GM23248 (cell line): Measurements from ENCODE around the gene IL1RAPL2. TPM values are rescaled to one million over a fixed set of nuclear protein-coding genes. Genes with fewer than 3 reads are reported as not detected.

Source experiments
- DNase-seq: peaks from one replicate; pipeline ENCODE4 v3.0.0-alpha.2; 2015
- H2AFZ ChIP-seq: fragments of 200-600 bp; sonication (generic); 2 replicates; pipeline ENCODE4 v1.6.1; 2016; ENCODE audit warnings: antibody characterized with exemption
- H3F3A ChIP-seq: fragments of 200-600 bp; sonication (generic); 2 replicates; pipeline ENCODE4 v1.6.1; 2016; ENCODE audit warnings: mild to moderate bottlenecking, antibody characterized with exemption, mixed run types; ENCODE audit not compliant: insufficient read depth
- H3K27ac ChIP-seq: fragments of 200-600 bp; sonication (generic); 2 replicates; pipeline ENCODE4 v1.5.1; 2016; ENCODE audit warnings: mild to moderate bottlenecking
- H3K27me3 ChIP-seq: fragments of 200-600 bp; sonication (generic); replicated peaks from 2 replicates; pipeline ENCODE4 v1.6.1; 2016; ENCODE audit warnings: mild to moderate bottlenecking; ENCODE audit not compliant: insufficient read depth
- H3K36me3 ChIP-seq: fragments of 200-600 bp; sonication (generic); 2 replicates; pipeline ENCODE4 v1.6.1; 2016; ENCODE audit warnings: low read depth, mild to moderate bottlenecking
- H3K4me1 ChIP-seq: fragments of 200-600 bp; sonication (generic); 2 replicates; pipeline ENCODE4 v1.6.1; 2016; ENCODE audit warnings: mild to moderate bottlenecking; ENCODE audit not compliant: insufficient read depth
- H3K4me2 ChIP-seq: fragments of 200-600 bp; sonication (generic); one replicate; pipeline ENCODE4 v1.6.1; 2016; ENCODE audit warnings: mild to moderate bottlenecking; ENCODE audit not compliant: unreplicated experiment
- H3K4me3 ChIP-seq: fragments of 200-600 bp; sonication (generic); 2 replicates; pipeline ENCODE4 v1.5.1; 2016; ENCODE audit warnings: mild to moderate bottlenecking
- H3K79me2 ChIP-seq: fragments of 200-600 bp; sonication (generic); 2 replicates; pipeline ENCODE4 v1.6.1; 2016; ENCODE audit warnings: mild to moderate bottlenecking; ENCODE audit not compliant: insufficient read depth
- H3K9ac ChIP-seq: fragments of 200-600 bp; sonication (generic); 2 replicates; pipeline ENCODE4 v1.6.1; 2016; ENCODE audit warnings: mild to moderate bottlenecking
- H3K9me2 ChIP-seq: fragments of 200-600 bp; sonication (generic); 2 replicates; pipeline ENCODE4 v1.6.1; 2016; ENCODE audit warnings: mixed run types, mild to moderate bottlenecking, moderate library complexity; ENCODE audit not compliant: insufficient read depth
- H3K9me3 ChIP-seq: fragments of 200-600 bp; sonication (generic); one replicate; pipeline ENCODE4 v1.6.1; 2017; ENCODE audit warnings: low read depth
- H4K20me1 ChIP-seq: fragments of 200-600 bp; sonication (generic); 2 replicates; pipeline ENCODE4 v1.6.0; 2016; ENCODE audit not compliant: insufficient read depth
- EZH2 ChIP-seq: fragments of 200-600 bp; sonication (generic); IDR thresholded peaks from 2 replicates; pipeline ENCODE4 v1.6.1; 2018; ENCODE audit warnings: antibody characterized with exemption, mild to moderate bottlenecking; ENCODE audit not compliant: insufficient read depth, poor library complexity, severe bottlenecking
- EZH2phosphoT487 ChIP-seq: fragments of 200-600 bp; sonication (generic); IDR thresholded peaks from 2 replicates; pipeline ENCODE4 v1.6.1; 2018; ENCODE audit warnings: antibody characterized with exemption, moderate library complexity, mild to moderate bottlenecking, low read depth; ENCODE audit not compliant: insufficient read depth
- WGBS, 2 experiments: methylation state at CpG; one replicate each; pipeline ENCODE4 v1.1.6; 2015 to 2017; ENCODE audit warnings: low lambda C conversion rate in 2 of 2, low coverage in 1 of 2; ENCODE audit errors: missing lambda C conversion rate in 2 of 2; 5-methylcytosine and 5-hydroxymethylcytosine counted together
- in situ Hi-C: fragments of 300-500 bp; cut with MboI; formaldehyde crosslinking; loops from 2 replicates; pipeline ENCODE4 v1.15.0; 2020
- polyA plus RNA-seq: library from polyadenylated mRNA; unstranded; fragments of >200 nt; fragmentation: Nextera tagmentation; extraction: Ambion mirVana; gene quantifications from 2 replicates; pipeline ENCODE4 v1.2.1, GENCODE V29; 2016
- total RNA-seq: library from RNA; depleted of rRNA; stranded (reverse); fragments of >200 nt; shearing (Covaris generic); gene quantifications from 2 replicates; pipeline ENCODE4 v1.2.3, GENCODE V29; 2014

Gene IL1RAPL2
- total and polyA plus RNA-seq, 2 experiments from 2014 or later = not detected

GRCh38 chrX:105219454-105220401 is 653.7 kb downstream of the IL1RAPL2 start:
- no peak overlapping the region for H3K4me2 ChIP-seq
- in situ Hi-C loops = no loop called here
- H3K27ac ChIP-seq = no peak overlapping the region
- H3F3A ChIP-seq = no peaks in the 10 kb centered on the region
- H3K36me3 ChIP-seq = no peaks in the 10 kb centered on the region
- no peaks in the 10 kb centered on the region for H4K20me1 ChIP-seq
- H3K9me3 ChIP-seq = no peaks in the 10 kb centered on the region
- no peak for TF ChIP-seq EZH2phosphoT487
- no peak for TF ChIP-seq EZH2
- H3K4me1 ChIP-seq = no peaks in the 10 kb centered on the region
- no peaks in the 10 kb centered on the region for H3K79me2 ChIP-seq
- 47 to 55% methylated on average over 3 to 22 of the region's 26 CpGs for WGBS, 2 experiments
- no peaks in the 10 kb centered on the region for H3K27me3 ChIP-seq
- H3K9ac ChIP-seq = no peak overlapping the region
- H2AFZ ChIP-seq = no peak overlapping the region
- no peak for DNase-seq
- no peak overlapping the region for H3K4me3 ChIP-seq
- no peaks in the 10 kb centered on the region for H3K9me2 ChIP-seq

GRCh38 chrX:105220636-105221035 is 654.6 kb downstream of the IL1RAPL2 start, which contains the start of gene TEX13A:
TSS of gene TEX13A (minus strand) at chrX:105220694. CDS start at chrX:105220397, 297 bp downstream.
- no peaks in the 10 kb centered on the region for H3K4me1 ChIP-seq
- H3K4me2 ChIP-seq = no peak within 1 kb of the TSS
- in situ Hi-C loops = no loop called here
- 37 to 55% methylated on average over 6 to 7 of the region's 7 CpGs for WGBS, 2 experiments
- H3K79me2 ChIP-seq = no peaks in the 10 kb centered on the region
- no peaks in the 10 kb centered on the region for H4K20me1 ChIP-seq
- no peaks in the 10 kb centered on the region for H3K36me3 ChIP-seq
- TF ChIP-seq EZH2phosphoT487 (no peak), EZH2 (no peak)
- H3K9ac ChIP-seq = no peak within 1 kb of the TSS
- no peak for DNase-seq
- no peaks in the 10 kb centered on the region for H3K9me2 ChIP-seq
- no peaks in the 10 kb centered on the region for H3K27me3 ChIP-seq
- no peaks in the 10 kb centered on the region for H3F3A ChIP-seq
- no peak within 1 kb of the TSS for H3K27ac ChIP-seq
- H3K4me3 ChIP-seq = no peak within 1 kb of the TSS
- no peaks in the 10 kb centered on the region for H3K9me3 ChIP-seq
- no peak within 1 kb of the TSS for H2AFZ ChIP-seq

GRCh38 chrX:105221374-105221773 is 655.4 kb downstream of the IL1RAPL2 start:
- Histone ChIP-seq H3K27ac (no peak overlapping the region), H3K9ac (no peak overlapping the region), H4K20me1 (no peaks in the 10 kb centered on the region), H3K27me3 (no peaks in the 10 kb centered on the region), H3K9me2 (no peaks in the 10 kb centered on the region), H3K4me1 (no peaks in the 10 kb centered on the region), H3F3A (no peaks in the 10 kb centered on the region), H3K4me2 (no peak overlapping the region), H3K79me2 (no peaks in the 10 kb centered on the region), H3K9me3 (no peaks in the 10 kb centered on the region), H2AFZ (no peak overlapping the region), H3K36me3 (no peaks in the 10 kb centered on the region), H3K4me3 (no peak overlapping the region)
- DNase-seq = no peak
- TF ChIP-seq EZH2 (no peak), EZH2phosphoT487 (no peak)
- 27% methylated on average over 3 of the region's 3 CpGs for whole genome bisulfite sequencing, 2 experiments
- in situ Hi-C loops = no loop called here

GRCh38 chrX:105226499-105226898 is 660.5 kb downstream of the IL1RAPL2 start:
- no peak for DNase-seq
- in situ Hi-C loops = no loop called here

More at GRCh38 chrX:105226499-105226898, 660.5 kb downstream of the IL1RAPL2 start:
- Histone ChIP-seq H4K20me1 (no peaks in the 10 kb centered on the region), H3K27me3 (no peaks in the 10 kb centered on the region), H3K9me3 (no peaks in the 10 kb centered on the region), H3K27ac (no peak overlapping the region), H3K4me2 (no peak overlapping the region), H3F3A (no peaks in the 10 kb centered on the region), H3K36me3 (no peaks in the 10 kb centered on the region), H3K79me2 (no peaks in the 10 kb centered on the region), H3K9ac (no peak overlapping the region), H3K9me2 (no peaks in the 10 kb centered on the region), H3K4me1 (no peaks in the 10 kb centered on the region), H2AFZ (no peak overlapping the region), H3K4me3 (no peak overlapping the region)
- TF ChIP-seq EZH2phosphoT487 = no peak
- TF ChIP-seq EZH2 = no peak
- WGBS, 2 experiments = 28 to 29% methylated on average over 4 to 5 of the region's 5 CpGs
